ENCODE results near the gene FAM149B1. TPM values are rescaled to one million over a fixed set of nuclear protein-coding genes. Genes with fewer than 3 reads are reported as not detected.

The FAM149B1 gene
- total RNA-seq, 4 donors from 2014 or later = 2.2 to 6.9 (median 5.6) TPM

DNA sequence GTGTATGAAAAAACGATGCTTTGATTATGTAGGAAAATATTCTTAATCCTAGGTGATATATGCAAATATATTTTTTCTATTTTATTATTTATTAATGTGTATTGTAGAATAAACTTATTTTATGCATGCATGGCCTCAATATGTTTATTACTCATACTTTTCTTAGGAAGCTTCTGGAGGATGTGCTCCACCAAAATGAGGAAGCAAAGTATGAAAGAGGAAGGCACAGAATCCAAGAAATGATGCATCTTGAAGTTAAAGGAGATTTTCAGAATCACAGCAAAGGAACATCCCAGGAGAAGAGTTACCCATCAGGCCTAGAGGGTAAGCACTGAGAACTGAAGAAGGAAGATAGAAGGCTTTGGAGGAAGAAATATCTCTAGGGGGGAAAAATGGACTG, 119.5 kb downstream of the FAM149B1 start:
- Histone ChIP-seq H3K4me1 (no peaks in the 10 kb centered on the region), H3K9me3 (no peaks in the 10 kb centered on the region), H3K27me3 (no peaks in the 10 kb centered on the region), H3K36me3 (no peaks in the 10 kb centered on the region), H3K27ac (no peak overlapping the region), H3K4me3 (no peak overlapping the region)
- DNase-seq (no peak), ATAC-seq (no peak)
- intact Hi-C loops (cut with DNase I; ENCODE audit: low total_unique reads) = no loop called here
- no peak for TF ChIP-seq POLR2A (IDR thresholded peaks at IDR 0.05)
- TF ChIP-seq, protein P1, sequence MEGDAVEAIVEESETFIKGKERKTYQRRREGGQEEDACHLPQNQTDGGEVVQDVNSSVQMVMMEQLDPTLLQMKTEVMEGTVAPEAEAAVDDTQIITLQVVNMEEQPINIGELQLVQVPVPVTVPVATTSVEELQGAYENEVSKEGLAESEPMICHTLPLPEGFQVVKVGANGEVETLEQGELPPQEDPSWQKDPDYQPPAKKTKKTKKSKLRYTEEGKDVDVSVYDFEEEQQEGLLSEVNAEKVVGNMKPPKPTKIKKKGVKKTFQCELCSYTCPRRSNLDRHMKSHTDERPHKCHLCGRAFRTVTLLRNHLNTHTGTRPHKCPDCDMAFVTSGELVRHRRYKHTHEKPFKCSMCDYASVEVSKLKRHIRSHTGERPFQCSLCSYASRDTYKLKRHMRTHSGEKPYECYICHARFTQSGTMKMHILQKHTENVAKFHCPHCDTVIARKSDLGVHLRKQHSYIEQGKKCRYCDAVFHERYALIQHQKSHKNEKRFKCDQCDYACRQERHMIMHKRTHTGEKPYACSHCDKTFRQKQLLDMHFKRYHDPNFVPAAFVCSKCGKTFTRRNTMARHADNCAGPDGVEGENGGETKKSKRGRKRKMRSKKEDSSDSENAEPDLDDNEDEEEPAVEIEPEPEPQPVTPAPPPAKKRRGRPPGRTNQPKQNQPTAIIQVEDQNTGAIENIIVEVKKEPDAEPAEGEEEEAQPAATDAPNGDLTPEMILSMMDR (IDR thresholded peaks at IDR 0.05 in 4 of 5, conservative IDR thresholded peaks at IDR 0.05 in 1 of 5) = no peak
- in situ Hi-C loops (cut with MboI; ENCODE audit: low sequenced_read_pairs in 4 of 4) = no loop called here

DNA sequence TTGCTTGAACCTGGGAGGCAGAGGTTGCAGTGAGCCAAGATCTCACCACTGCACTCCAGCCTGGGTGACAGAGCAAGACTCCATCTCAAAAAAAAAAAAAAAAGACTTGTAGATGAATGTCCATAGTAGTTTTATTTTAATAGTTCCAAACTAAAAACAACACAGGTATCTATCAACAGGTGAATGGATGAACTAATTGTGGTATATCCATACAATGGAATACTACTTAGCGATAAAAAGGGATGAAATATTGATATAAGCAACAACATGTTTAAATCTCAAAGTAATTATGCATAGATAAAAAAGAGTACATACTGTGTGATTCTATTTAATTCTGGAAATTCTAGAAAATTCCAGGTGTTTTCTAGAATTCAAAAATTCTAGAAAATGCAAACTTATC, 122.0 kb downstream of the FAM149B1 start:
- Histone ChIP-seq H3K27me3 (no peaks in the 10 kb centered on the region), H3K9me3 (no peaks in the 10 kb centered on the region), H3K27ac (no peak overlapping the region), H3K4me1 (no peaks in the 10 kb centered on the region), H3K36me3 (no peaks in the 10 kb centered on the region), H3K4me3 (no peak overlapping the region)
- TF ChIP-seq, protein P1 (IDR thresholded peaks at IDR 0.05 in 4 of 5, conservative IDR thresholded peaks at IDR 0.05 in 1 of 5) = no peak
- TF ChIP-seq POLR2A (IDR thresholded peaks at IDR 0.05) = no peak
- DNase-seq = no peak
- in situ Hi-C loops (cut with MboI; ENCODE audit: low sequenced_read_pairs in 4 of 4) (no loop called here), intact Hi-C loops (cut with DNase I; ENCODE audit: low total_unique reads) (no loop called here)
- ATAC-seq = no peak

- ATAC-seq (no peak), DNase-seq (no peak)
- in situ Hi-C loops (cut with MboI; ENCODE audit: low sequenced_read_pairs in 4 of 4) = no loop called here
- TF ChIP-seq, protein P1 (IDR thresholded peaks at IDR 0.05 in 4 of 5, conservative IDR thresholded peaks at IDR 0.05 in 1 of 5) = no peak
- TF ChIP-seq POLR2A (IDR thresholded peaks at IDR 0.05) = no peak
- Histone ChIP-seq H3K27me3 (no peaks in the 10 kb centered on the region), H3K27ac (no peak overlapping the region), H3K9me3 (no peaks in the 10 kb centered on the region), H3K4me3 (no peak overlapping the region), H3K36me3 (no peaks in the 10 kb centered on the region), H3K4me1 (no peaks in the 10 kb centered on the region)
- intact Hi-C loops (cut with DNase I; ENCODE audit: low total_unique reads) = no loop called here
These were observed 125.5 kb downstream of the FAM149B1 start for GRCh38 chr10:73293461-73293860.

Other genes starting within 250 kb of the FAM149B1 start
- not detected for gene PLA2G12B, start 213.3 kb upstream of the FAM149B1 start, total RNA-seq
- 100 to 1,000 TPM in 3 of 4 donors, 10 to 100 TPM in 1; 65.3 to 348 (median 217) TPM for gene P4HA1, start 71.3 kb upstream of the FAM149B1 start, total RNA-seq
- gene NUDT13, start 57.7 kb upstream of the FAM149B1 start, total RNA-seq = 1 to 10 TPM; 1.7 to 5.3 (median 2.0) TPM
- gene ECD, start 111 bp upstream of the FAM149B1 start, total RNA-seq = 10 to 100 TPM; 11.0 to 22.8 (median 18.6) TPM
- 10 to 100 TPM in 1 of 4 donors, 1 to 10 TPM in 3; 7.2 to 10.0 (median 8.9) TPM for gene DNAJC9, start 79.1 kb downstream of the FAM149B1 start, total RNA-seq
- 100 to 1,000 TPM in 1 of 4 donors, 10 to 100 TPM in 3; 73.2 to 104 (median 79.6) TPM for gene MRPS16, start 84.5 kb downstream of the FAM149B1 start, total RNA-seq
- gene CFAP70, start 190.7 kb downstream of the FAM149B1 start, total RNA-seq = 1 to 10 TPM in 2 of 4 donors, under 1 TPM in 2; 0.20 to 1.8 (median 1.1) TPM
- gene ANXA7, start 245.9 kb downstream of the FAM149B1 start, total RNA-seq = 100 to 1,000 TPM; 169 to 203 (median 186) TPM

Data from gastrocnemius medialis (tissue), 4 donors.